ENCODE measurements around the gene OR2T27. TPM values are rescaled to one million over a fixed set of nuclear protein-coding genes. Genes with fewer than 3 reads are reported as not detected.

Gene OR2T27
- total RNA-seq, 1 donor from 2014 or later: not detected

DNA sequence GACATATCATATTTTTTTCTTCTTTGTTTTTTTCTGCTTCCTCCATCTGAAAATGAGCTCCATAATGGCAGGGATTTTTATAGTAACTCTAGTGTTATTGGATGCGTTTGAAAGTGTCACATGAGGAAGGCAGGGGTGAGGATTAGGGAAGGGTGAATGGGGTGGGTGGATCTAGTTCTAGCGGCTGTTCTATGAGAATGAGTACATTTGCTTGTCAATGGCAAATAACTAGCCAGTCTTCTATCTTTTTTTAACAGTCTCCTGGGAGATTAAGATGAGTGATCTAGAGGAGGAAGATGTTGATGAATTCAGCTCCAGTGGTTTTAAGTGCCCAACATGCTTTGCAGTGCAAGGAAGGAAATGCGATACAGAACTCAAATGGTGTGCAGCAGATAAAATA is 41.4 kb upstream of the OR2T27 start:
- DNase-seq (ENCODE audit: low read depth): no peak
- Histone ChIP-seq H3K4me3 (ENCODE audit: low read depth, low read length) (no peak overlapping the region), H3K36me3 (ENCODE audit: control insufficient read depth, insufficient read depth, low read length) (no peaks in the 10 kb centered on the region), H3K27me3 (ENCODE audit: control insufficient read depth, insufficient read depth, low read length) (no peaks in the 10 kb centered on the region)
- TF ChIP-seq, protein P1, sequence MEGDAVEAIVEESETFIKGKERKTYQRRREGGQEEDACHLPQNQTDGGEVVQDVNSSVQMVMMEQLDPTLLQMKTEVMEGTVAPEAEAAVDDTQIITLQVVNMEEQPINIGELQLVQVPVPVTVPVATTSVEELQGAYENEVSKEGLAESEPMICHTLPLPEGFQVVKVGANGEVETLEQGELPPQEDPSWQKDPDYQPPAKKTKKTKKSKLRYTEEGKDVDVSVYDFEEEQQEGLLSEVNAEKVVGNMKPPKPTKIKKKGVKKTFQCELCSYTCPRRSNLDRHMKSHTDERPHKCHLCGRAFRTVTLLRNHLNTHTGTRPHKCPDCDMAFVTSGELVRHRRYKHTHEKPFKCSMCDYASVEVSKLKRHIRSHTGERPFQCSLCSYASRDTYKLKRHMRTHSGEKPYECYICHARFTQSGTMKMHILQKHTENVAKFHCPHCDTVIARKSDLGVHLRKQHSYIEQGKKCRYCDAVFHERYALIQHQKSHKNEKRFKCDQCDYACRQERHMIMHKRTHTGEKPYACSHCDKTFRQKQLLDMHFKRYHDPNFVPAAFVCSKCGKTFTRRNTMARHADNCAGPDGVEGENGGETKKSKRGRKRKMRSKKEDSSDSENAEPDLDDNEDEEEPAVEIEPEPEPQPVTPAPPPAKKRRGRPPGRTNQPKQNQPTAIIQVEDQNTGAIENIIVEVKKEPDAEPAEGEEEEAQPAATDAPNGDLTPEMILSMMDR (IDR thresholded peaks at IDR 0.05; ENCODE audit: insufficient read depth, low read length, poor library complexity, severe bottlenecking): no peak

DNA sequence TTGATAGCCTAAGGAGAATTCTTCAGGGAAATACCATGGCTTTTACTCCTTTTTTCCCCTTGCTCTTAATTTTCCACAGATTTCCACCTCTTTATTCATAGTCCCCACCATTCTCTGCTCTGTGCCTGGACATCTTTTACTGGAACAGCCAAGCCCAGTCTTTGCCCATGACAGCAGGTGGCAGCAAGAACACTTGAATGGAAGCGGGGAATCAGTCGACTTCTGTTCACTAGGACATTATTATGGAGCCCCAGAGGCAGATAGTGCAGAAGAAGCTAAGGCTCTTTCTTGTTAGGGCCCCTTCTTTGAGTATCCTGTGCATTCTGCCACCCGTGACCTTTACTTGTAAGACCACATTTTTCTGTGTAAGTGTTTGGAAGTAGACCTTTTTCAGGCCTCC is 40.9 kb upstream of the OR2T27 start:
- Histone ChIP-seq H3K36me3 (ENCODE audit: control insufficient read depth, insufficient read depth, low read length) (no peaks in the 10 kb centered on the region), H3K4me3 (ENCODE audit: low read depth, low read length) (no peak overlapping the region), H3K27me3 (ENCODE audit: control insufficient read depth, insufficient read depth, low read length) (no peaks in the 10 kb centered on the region)
- no peak for DNase-seq (ENCODE audit: low read depth)
- TF ChIP-seq, protein P1 (IDR thresholded peaks at IDR 0.05; ENCODE audit: insufficient read depth, low read length, poor library complexity, severe bottlenecking): no peak

DNA sequence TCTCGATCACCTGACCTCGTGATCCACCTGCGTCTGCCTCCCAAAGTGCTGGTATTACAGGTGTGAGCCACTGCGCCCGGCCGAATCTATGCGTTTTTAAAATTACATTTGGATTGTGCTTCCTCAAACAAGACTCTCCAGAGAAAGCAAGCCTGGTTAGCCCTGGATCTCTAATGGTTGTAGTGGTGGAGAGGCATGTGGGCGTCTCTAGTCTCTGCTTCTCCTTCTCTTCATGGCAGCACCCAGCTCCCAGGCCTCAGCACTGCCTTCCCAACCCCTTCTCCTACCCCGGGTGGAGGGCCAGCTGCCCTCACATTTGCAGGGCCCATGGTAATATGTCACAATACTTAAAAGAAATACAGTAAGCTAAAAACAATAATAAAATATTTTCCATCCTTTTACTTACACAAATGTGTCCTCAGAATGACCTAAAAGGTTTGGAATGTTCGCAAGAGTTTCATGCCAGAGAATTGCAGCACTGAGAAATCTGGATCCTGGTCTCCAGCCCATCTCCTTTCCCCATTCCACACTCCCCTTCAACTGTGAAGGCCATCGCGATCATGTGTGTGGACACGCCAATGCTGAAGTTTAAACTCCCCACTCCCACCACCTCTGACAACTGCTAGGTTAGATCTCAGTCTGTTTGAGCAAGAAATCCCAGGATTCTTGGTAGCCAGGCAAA is 40.3 kb upstream of the OR2T27 start:
- no peaks in the 10 kb centered on the region for H3K27me3 ChIP-seq (ENCODE audit: control insufficient read depth, insufficient read depth, low read length)
- TF ChIP-seq, protein P1 (IDR thresholded peaks at IDR 0.05; ENCODE audit: insufficient read depth, low read length, poor library complexity, severe bottlenecking): no peak
- H3K4me3 ChIP-seq (ENCODE audit: low read depth, low read length): no peak overlapping the region
- no peak for DNase-seq (ENCODE audit: low read depth)
- no peaks in the 10 kb centered on the region for H3K36me3 ChIP-seq (ENCODE audit: control insufficient read depth, insufficient read depth, low read length)

DNA sequence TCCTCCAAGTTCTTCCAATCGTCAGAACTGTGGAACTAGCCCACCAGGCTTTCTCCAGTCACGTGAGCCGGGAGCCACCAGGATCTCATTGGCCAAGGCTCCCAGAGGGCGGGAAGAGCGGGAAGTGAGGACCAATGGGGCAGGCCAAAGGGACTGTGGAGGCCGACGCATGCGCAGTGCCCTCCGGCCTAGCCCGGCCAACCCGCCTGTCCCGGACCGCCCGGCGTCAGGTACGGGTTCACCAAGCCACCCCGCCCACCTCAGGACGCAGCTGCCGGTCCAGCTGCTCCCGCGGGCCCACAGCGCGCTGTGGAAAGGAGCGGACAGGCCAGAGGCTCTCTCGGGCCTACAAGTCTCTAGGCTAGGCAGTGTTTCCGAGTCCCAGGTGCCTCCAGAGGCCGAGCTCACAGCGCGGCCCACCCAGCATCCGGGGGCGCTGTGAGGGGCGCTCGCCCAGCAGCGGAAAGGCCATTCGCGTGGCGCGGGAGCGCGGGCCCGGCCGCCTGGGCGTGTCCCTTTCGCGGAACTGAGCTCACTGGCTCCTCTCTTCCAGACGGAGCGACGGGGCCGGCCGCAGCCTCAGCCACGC is 36.3 kb upstream of the OR2T27 start:
- no peaks in the 10 kb centered on the region for H3K27me3 ChIP-seq (ENCODE audit: control insufficient read depth, insufficient read depth, low read length)
- no peaks in the 10 kb centered on the region for H3K36me3 ChIP-seq (ENCODE audit: control insufficient read depth, insufficient read depth, low read length)
- DNase-seq (ENCODE audit: low read depth): no peak
- H3K4me3 ChIP-seq (ENCODE audit: low read depth, low read length): no peak overlapping the region
- TF ChIP-seq, protein P1 (IDR thresholded peaks at IDR 0.05; ENCODE audit: insufficient read depth, low read length, poor library complexity, severe bottlenecking): no peak

DNA sequence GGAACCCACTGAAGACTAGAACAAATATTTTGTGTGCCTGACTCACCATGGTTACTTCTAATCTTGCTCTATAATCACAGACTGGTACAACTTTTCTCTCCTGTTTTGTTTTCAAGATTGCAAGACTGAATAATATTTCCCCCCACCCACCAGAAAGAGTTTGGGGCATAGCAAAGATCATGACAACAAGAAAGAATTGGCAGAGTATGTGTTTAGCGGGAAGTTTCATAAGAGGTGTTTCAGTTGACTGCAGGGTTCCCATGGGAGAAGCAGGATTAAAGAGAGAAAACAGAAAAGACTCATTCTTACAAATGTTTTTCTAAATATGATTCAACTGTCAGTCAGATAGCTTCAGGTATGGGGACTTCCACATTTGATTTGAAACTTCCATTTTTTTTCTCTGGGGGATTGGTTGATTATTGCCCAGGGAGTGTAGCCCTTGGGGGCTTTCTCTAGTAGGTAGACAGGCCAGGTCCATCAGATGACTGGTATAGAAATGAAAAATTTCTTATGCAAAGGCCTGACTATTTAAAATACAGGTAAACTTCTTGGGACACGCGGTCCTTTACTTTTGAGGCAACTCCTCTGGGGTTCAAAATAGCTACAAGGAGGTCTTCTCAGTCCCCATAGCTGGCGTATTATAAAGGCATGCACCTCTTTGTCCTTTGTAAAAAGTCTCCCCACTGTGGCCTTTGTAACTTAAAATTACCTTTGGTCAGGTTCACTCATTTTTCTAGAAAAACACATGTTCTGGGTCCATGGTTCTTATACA is 33.4 kb upstream of the OR2T27 start:
- Histone ChIP-seq H3K36me3 (ENCODE audit: control insufficient read depth, insufficient read depth, low read length) (no peaks in the 10 kb centered on the region), H3K27me3 (ENCODE audit: control insufficient read depth, insufficient read depth, low read length) (no peaks in the 10 kb centered on the region), H3K4me3 (ENCODE audit: low read depth, low read length) (no peak overlapping the region)
- no peak for DNase-seq (ENCODE audit: low read depth)
- TF ChIP-seq, protein P1 (IDR thresholded peaks at IDR 0.05; ENCODE audit: insufficient read depth, low read length, poor library complexity, severe bottlenecking): no peak
